GM10248 (cell line): ENCODE data around the gene ZCCHC17.
A peak's percentile ranks its signal among the peaks of the same experiment; 100 is the strongest.

Experiments used
- CTCF ChIA-PET: fragments of 300-600 bp; sonication (Branson Sonifier 250); formaldehyde crosslinking; extraction: SDS; loops from one replicate; lab custom pipeline; 2021; ENCODE audit warnings: antibody characterized with exemption; lab: Yijun Ruan, JAX
- POLR2A ChIA-PET: fragments of 350-650 bp; sonication (Branson Sonifier 250); formaldehyde crosslinking; extraction: SDS; loops from one replicate; lab custom pipeline; 2020; ENCODE audit warnings: antibody characterized with exemption; lab: Yijun Ruan, JAX
- DNase-seq: peaks from one replicate; pipeline ENCODE4 v3.0.0; 2012; ENCODE audit errors: extremely low spot score
- CTCF ChIP-seq: IDR thresholded peaks from 2 replicates; pipeline ENCODE4 v1.5.1; 2012; ENCODE audit warnings: mild to moderate bottlenecking, low read depth; ENCODE audit errors: extremely low read depth, missing control alignments, control extremely low read depth

The ZCCHC17 gene

GRCh38 chr1:31371121-31371959 is 74.5 kb downstream of the ZCCHC17 start:
- CTCF ChIA-PET = interaction anchor here (0.7 to 5.6 kb wide), 3 partner anchors 10 to 30 kb away, joined by 3 to 46 read pairs (median 3); no protein-coding TSS in a partner anchor
- DNase-seq = no peak
- POLR2A ChIA-PET = interaction anchor here (0.6 kb wide), 1 partner anchor 91 kb away, joined by 3 read pairs; no protein-coding TSS in a partner anchor
- no peak for TF ChIP-seq CTCF

- CTCF ChIA-PET = interaction anchor here (2.0 to 5.6 kb wide), 2 partner anchors 23 to 177 kb away, joined by 8 to 46 read pairs; no protein-coding TSS in a partner anchor
- no peak for DNase-seq
- POLR2A ChIA-PET = interaction anchor here (0.6 kb wide), 1 partner anchor 90 kb away, joined by 3 read pairs; no protein-coding TSS in a partner anchor
- TF ChIP-seq CTCF = no peak
Observed at GRCh38 chr1:31372051-31372450, 75.2 kb downstream of the ZCCHC17 start.

- TF ChIP-seq CTCF = no peak
- ChIA-PET CTCF (interaction anchor here (1.0 to 5.6 kb wide), 4 partner anchors 9 to 191 kb away, joined by 3 to 46 read pairs (median 6); no protein-coding TSS in a partner anchor), POLR2A (interaction anchor here (0.6 to 1.5 kb wide), 2 partner anchors 15 to 76 kb away, joined by 3 to 4 read pairs; partner anchors contain the start of genes SNRNP40 and ZCCHC17)
- no peak for DNase-seq
Observed at GRCh38 chr1:31372751-31373055, 75.9 kb downstream of the ZCCHC17 start.

GRCh38 chr1:31373056-31373896 is 76.4 kb downstream of the ZCCHC17 start, which contains the start of gene FABP3:
FABP3 (minus strand) TSS chr1:31373076; CDS start chr1:31373014, 62 bp downstream.
- DNase-seq = peak; percentile 66
- TF ChIP-seq CTCF = no peak
- ChIA-PET CTCF (interaction anchor here (1.0 to 5.6 kb wide), 6 partner anchors 10 to 190 kb away, joined by 3 to 46 read pairs (median 4); no protein-coding TSS in a partner anchor), POLR2A (interaction anchor here (0.6 to 1.5 kb wide), 2 partner anchors 16 to 76 kb away, joined by 3 to 4 read pairs; partner anchors contain the start of genes SNRNP40 and ZCCHC17)

GRCh38 chr1:31373897-31374486 is 77.2 kb downstream of the ZCCHC17 start:
- no peak for DNase-seq
- ChIA-PET POLR2A (interaction anchor here (1.5 kb wide), 1 partner anchor 77 kb away, joined by 4 read pairs; the partner anchor contains the start of genes SNRNP40 and ZCCHC17), CTCF (interaction anchor here (1.0 to 5.6 kb wide), 6 partner anchors 10 to 175 kb away, joined by 3 to 46 read pairs (median 4); no protein-coding TSS in a partner anchor)
- TF ChIP-seq CTCF = no peak
